HepG2 (cell line): ENCODE results near the gene RAB24. TPM values are rescaled to one million over a fixed set of nuclear protein-coding genes. Genes with fewer than 3 reads are reported as not detected.

ENCODE experiments used
- BRCA1 ChIP-seq: sonication (generic); formaldehyde crosslinking; IDR thresholded peaks from 2 replicates; pipeline ENCODE4 v1.4.0; 2020; ENCODE audit warnings: missing genetic modification reagents
- MTA3 ChIP-seq: sonication (generic); formaldehyde crosslinking; IDR thresholded peaks from 2 replicates; pipeline ENCODE4 v1.4.0; 2020; ENCODE audit warnings: missing genetic modification reagents
- PAF1 ChIP-seq: IDR thresholded peaks from 2 replicates; pipeline ENCODE4 v1.6.1; 2016; ENCODE audit warnings: missing genetic modification reagents, missing compliant biosample characterization
- SKI ChIP-seq: fragments of 450-650 bp; IDR thresholded peaks from one replicate; pipeline ENCODE4 v1.6.1; 2018; ENCODE audit warnings: mild to moderate bottlenecking; ENCODE audit not compliant: partially characterized antibody
- SP5 ChIP-seq: IDR thresholded peaks from 2 replicates; pipeline ENCODE4 v1.6.1; 2016; ENCODE audit warnings: low read depth, borderline replicate concordance
- ZBTB7B ChIP-seq: sonication (generic); formaldehyde crosslinking; IDR thresholded peaks from 2 replicates; pipeline ENCODE4 v1.4.0; 2020; ENCODE audit warnings: missing genetic modification reagents
- ZNF207 ChIP-seq: fragments of 450-650 bp; IDR thresholded peaks from 2 replicates; pipeline ENCODE4 v1.6.1; 2016; ENCODE audit warnings: antibody characterized with exemption, borderline replicate concordance
- ZNF234 ChIP-seq: sonication (generic); formaldehyde crosslinking; conservative IDR thresholded peaks from 2 replicates; pipeline ENCODE4 v1.5.1; 2020; ENCODE audit warnings: mild to moderate bottlenecking, missing genetic modification reagents
- ZNF546 ChIP-seq: sonication (generic); formaldehyde crosslinking; conservative IDR thresholded peaks from 2 replicates; pipeline ENCODE4 v1.8.1; 2023; ENCODE audit warnings: mild to moderate bottlenecking, missing genetic modification reagents
- ZNF616 ChIP-seq: sonication (generic); formaldehyde crosslinking; IDR thresholded peaks from 2 replicates; pipeline ENCODE4 v1.5.0; 2020; ENCODE audit warnings: low read depth, mild to moderate bottlenecking, missing genetic modification reagents
- ZNF713 ChIP-seq: sonication (generic); formaldehyde crosslinking; IDR thresholded peaks from 2 replicates; pipeline ENCODE4 v1.4.0; 2020; ENCODE audit warnings: mild to moderate bottlenecking, missing genetic modification reagents
- ZNF781 ChIP-seq: sonication (generic); formaldehyde crosslinking; IDR thresholded peaks from 2 replicates; pipeline ENCODE4 v1.5.1; 2020; ENCODE audit warnings: borderline replicate concordance, mild to moderate bottlenecking, missing genetic modification reagents; ENCODE audit errors: not compliant biosample characterization
- polyA plus RNA-seq, 8 experiments: library from polyadenylated mRNA; depleted of rRNA in 3 of 8; stranded (reverse) in 7 of 8; unstranded in 1 of 8; fragments of >200 nt; fragmentation: Illumina TruSeq in 4 of 8; extraction: Trizol in 4 of 8; gene quantifications; 2 replicates each; pipeline versions ENCODE4 v1.2.1 to v1.2.3, GENCODE V29; 2011 to 2016; ENCODE audit warnings: low read depth in 4 of 8, missing spikeins in 1 of 8, mixed read lengths in 1 of 8; ENCODE audit not compliant: insufficient read depth in 1 of 8
- total RNA-seq, 5 experiments: library from RNA; depleted of rRNA; stranded (reverse); fragments of >200 nt; fragmentation: Illumina TruSeq; extraction: Trizol; gene quantifications; 2 replicates each; pipeline ENCODE4 v1.2.3, GENCODE V29; 2016; ENCODE audit warnings: low read depth in 1 of 5
- TF ChIP-seq, protein P1 (sequence below): IDR thresholded peaks from 2 replicates; pipeline ENCODE4 v1.4.0; 2020; ENCODE audit warnings: mild to moderate bottlenecking, missing genetic modification reagents
- TF ChIP-seq, protein P2 (sequence below): sonication (generic); formaldehyde crosslinking; IDR thresholded peaks from 2 replicates; pipeline ENCODE4 v1.8.1; 2022; ENCODE audit warnings: mild to moderate bottlenecking, missing genetic modification reagents
- TF ChIP-seq, protein P3 (sequence below): sonication (generic); formaldehyde crosslinking; IDR thresholded peaks from one replicate; pipeline ENCODE4 v1.5.1; 2020; ENCODE audit warnings: mild to moderate bottlenecking, missing genetic modification reagents; ENCODE audit errors: not compliant biosample characterization

The RAB24 gene
- total and polyA plus RNA-seq, 2 of the 13 experiments (the other 11 are each of a cell fraction or from before 2014, with no cell fraction given), result 22.9 to 63.7 TPM

DNA sequence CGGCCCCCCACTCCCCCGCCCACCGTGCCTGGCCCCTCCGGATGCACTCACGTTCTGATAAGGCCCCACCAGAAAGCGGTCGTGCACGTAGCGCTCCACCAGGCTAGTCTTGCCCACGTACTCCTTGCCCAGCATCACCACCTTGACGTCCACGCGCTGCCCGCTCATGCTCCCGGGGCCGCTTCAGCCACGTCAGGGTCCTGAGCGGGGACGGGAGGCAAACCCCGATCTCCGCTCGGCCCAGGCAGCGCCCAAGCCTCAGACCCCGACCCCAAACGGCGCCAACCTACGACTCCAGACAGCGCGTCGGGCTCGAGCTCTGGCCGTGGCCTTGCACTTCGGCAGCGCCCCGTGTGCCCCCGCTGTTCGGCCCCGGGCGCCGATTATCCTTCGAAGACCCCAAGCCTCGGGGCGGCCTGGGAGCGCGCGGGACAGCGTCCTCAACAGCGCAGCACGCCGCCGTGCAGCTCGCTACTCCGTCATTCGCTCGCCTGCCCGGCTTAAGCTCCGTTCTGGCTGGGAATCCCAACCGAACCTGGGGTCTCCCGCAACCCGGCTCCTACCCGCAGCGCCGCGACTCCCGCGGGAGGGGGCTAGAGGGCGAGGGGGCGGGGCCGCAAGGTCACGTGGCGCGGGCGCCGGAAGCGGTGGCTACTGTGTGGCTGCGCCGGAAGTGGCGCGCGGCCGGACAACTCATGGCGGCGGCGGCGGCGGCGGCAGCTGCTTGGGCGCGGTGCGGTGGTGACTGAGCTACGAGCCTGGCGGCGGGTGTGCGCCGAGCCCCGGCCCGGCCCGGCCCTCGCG, at the start of gene RAB24, which contains the start of gene PRELID1 (continued):
- TF ChIP-seq ZNF234 (CRISPR knock-in tag) (no peak), SP5 (CRISPR knock-in tag) (peak; percentile 75), PAF1 (CRISPR knock-in tag) (no peak), ZNF616 (CRISPR knock-in tag) (0 out of 2 replicates have a peak, but pooled peaks have one; percentile 57), ZNF207 (no peak), ZNF713 (CRISPR knock-in tag) (peak; percentile 86; the same call in 1 of the 2 replicates), ZBTB7B (CRISPR knock-in tag) (peak; percentile 66; the same call in 1 of the 2 replicates), MTA3 (no peak), ZNF546 (CRISPR knock-in tag) (0 out of 2 replicates have a peak, but pooled peaks have one; percentile 35), ZNF781 (peak; percentile 88), SKI (peak; percentile 87), BRCA1 (0 out of 2 replicates have a peak, but pooled peaks have one; percentile 16)
- TF ChIP-seq, protein P1, sequence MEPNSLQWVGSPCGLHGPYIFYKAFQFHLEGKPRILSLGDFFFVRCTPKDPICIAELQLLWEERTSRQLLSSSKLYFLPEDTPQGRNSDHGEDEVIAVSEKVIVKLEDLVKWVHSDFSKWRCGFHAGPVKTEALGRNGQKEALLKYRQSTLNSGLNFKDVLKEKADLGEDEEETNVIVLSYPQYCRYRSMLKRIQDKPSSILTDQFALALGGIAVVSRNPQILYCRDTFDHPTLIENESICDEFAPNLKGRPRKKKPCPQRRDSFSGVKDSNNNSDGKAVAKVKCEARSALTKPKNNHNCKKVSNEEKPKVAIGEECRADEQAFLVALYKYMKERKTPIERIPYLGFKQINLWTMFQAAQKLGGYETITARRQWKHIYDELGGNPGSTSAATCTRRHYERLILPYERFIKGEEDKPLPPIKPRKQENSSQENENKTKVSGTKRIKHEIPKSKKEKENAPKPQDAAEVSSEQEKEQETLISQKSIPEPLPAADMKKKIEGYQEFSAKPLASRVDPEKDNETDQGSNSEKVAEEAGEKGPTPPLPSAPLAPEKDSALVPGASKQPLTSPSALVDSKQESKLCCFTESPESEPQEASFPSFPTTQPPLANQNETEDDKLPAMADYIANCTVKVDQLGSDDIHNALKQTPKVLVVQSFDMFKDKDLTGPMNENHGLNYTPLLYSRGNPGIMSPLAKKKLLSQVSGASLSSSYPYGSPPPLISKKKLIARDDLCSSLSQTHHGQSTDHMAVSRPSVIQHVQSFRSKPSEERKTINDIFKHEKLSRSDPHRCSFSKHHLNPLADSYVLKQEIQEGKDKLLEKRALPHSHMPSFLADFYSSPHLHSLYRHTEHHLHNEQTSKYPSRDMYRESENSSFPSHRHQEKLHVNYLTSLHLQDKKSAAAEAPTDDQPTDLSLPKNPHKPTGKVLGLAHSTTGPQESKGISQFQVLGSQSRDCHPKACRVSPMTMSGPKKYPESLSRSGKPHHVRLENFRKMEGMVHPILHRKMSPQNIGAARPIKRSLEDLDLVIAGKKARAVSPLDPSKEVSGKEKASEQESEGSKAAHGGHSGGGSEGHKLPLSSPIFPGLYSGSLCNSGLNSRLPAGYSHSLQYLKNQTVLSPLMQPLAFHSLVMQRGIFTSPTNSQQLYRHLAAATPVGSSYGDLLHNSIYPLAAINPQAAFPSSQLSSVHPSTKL (CRISPR knock-in tag), result peak; percentile 51; the same call in 1 of the 2 replicates
- TF ChIP-seq, protein P2, sequence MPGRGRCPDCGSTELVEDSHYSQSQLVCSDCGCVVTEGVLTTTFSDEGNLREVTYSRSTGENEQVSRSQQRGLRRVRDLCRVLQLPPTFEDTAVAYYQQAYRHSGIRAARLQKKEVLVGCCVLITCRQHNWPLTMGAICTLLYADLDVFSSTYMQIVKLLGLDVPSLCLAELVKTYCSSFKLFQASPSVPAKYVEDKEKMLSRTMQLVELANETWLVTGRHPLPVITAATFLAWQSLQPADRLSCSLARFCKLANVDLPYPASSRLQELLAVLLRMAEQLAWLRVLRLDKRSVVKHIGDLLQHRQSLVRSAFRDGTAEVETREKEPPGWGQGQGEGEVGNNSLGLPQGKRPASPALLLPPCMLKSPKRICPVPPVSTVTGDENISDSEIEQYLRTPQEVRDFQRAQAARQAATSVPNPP, result peak; percentile 92
- TF ChIP-seq, protein P3, sequence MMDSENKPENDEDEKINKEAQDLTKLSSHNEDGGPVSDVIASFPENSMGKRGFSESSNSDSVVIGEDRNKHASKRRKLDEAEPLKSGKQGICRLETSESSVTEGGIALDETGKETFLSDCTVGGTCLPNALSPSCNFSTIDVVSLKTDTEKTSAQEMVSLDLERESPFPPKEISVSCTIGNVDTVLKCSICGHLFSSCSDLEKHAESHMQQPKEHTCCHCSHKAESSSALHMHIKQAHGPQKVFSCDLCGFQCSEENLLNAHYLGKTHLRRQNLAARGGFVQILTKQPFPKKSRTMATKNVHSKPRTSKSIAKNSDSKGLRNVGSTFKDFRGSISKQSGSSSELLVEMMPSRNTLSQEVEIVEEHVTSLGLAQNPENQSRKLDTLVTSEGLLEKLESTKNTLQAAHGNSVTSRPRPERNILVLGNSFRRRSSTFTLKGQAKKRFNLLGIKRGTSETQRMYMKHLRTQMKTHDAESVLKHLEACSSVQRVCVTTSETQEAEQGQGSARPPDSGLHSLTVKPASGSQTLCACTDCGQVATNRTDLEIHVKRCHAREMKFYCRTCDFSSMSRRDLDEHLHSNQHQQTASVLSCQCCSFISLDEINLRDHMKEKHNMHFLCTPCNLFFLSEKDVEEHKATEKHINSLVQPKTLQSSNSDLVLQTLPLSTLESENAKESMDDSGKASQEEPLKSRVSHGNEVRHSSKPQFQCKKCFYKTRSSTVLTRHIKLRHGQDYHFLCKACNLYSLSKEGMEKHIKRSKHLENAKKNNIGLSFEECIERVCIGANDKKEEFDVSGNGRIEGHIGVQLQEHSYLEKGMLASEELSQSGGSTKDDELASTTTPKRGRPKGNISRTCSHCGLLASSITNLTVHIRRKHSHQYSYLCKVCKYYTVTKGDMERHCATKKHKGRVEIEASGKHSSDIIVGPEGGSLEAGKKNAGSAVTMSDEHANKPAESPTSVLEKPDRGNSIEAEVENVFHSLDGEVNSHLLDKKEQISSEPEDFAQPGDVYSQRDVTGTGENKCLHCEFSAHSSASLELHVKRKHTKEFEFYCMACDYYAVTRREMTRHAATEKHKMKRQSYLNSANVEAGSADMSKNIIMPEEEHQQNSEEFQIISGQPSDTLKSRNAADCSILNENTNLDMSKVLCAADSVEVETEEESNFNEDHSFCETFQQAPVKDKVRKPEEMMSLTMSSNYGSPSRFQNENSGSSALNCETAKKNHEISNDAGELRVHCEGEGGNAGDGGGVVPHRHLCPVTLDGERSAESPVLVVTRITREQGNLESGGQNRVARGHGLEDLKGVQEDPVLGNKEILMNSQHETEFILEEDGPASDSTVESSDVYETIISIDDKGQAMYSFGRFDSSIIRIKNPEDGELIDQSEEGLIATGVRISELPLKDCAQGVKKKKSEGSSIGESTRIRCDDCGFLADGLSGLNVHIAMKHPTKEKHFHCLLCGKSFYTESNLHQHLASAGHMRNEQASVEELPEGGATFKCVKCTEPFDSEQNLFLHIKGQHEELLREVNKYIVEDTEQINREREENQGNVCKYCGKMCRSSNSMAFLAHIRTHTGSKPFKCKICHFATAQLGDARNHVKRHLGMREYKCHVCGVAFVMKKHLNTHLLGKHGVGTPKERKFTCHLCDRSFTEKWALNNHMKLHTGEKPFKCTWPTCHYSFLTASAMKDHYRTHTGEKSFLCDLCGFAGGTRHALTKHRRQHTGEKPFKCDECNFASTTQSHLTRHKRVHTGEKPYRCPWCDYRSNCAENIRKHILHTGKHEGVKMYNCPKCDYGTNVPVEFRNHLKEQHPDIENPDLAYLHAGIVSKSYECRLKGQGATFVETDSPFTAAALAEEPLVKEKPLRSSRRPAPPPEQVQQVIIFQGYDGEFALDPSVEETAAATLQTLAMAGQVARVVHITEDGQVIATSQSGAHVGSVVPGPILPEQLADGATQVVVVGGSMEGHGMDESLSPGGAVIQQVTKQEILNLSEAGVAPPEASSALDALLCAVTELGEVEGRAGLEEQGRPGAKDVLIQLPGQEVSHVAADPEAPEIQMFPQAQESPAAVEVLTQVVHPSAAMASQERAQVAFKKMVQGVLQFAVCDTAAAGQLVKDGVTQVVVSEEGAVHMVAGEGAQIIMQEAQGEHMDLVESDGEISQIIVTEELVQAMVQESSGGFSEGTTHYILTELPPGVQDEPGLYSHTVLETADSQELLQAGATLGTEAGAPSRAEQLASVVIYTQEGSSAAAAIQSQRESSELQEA, result no peak
